GM13977 (cell line): ENCODE measurements around the gene ZMYND8.
"Not testable (repeated sequence)": the region's sequence is repeated elsewhere in the genome, so short reads cannot be mapped to it uniquely, and the experiment has no call there.

Experiments
- DNase-seq: peaks from one replicate; pipeline ENCODE4 v3.0.0; 2012; ENCODE audit warnings: low spot score
- CTCF ChIP-seq: IDR thresholded peaks from 2 replicates; pipeline ENCODE4 v1.5.1; 2012; ENCODE audit warnings: mild to moderate bottlenecking, control low read depth; ENCODE audit not compliant: insufficient read depth; ENCODE audit errors: extremely low read depth, missing control alignments
- in situ Hi-C: fragments of 300-500 bp; cut with MboI; formaldehyde crosslinking; loops from one replicate; pipeline ENCODE4 v1.12.0; 2022; ENCODE audit warnings: low sequenced_read_pairs, low pct_unique_long_range_greater_than_20kb, mixed read lengths, inconsistent platforms; ENCODE audit not compliant: unreplicated experiment

The ZMYND8 gene

GRCh38 chr20:47251154-47252020, 105.1 kb downstream of the ZMYND8 start:
- in situ Hi-C loops = no loop called here
- TF ChIP-seq CTCF = no peak
- no peak for DNase-seq

GRCh38 chr20:47250360-47250759, 106.1 kb downstream of the ZMYND8 start:
- in situ Hi-C loops = no loop called here
- TF ChIP-seq CTCF = no peak
- no peak for DNase-seq

DNA sequence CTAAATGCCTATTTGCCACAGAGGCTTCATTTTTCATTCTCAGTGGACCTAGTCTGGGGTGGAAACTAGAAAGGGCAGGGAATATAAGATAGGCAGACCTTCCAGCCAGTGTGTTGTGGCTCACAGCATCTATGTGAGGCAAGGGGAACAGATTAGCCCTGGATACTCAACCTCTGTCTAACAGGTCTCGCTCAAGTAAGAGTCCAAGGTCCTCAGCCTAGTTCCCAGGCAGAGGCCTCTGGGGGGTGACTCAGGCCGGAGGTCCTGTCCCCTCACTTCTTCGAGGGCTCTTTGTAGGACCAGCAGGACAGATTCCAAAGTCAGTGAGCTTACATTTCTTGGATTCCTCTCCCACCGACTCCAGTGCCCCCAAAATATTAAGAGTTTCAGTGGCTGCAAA, 106.6 kb downstream of the ZMYND8 start:
- in situ Hi-C loops = no loop called here
- no peak for DNase-seq
- TF ChIP-seq CTCF = no peak

GRCh38 chr20:47248448-47248966, 108.0 kb downstream of the ZMYND8 start:
- in situ Hi-C loops = no loop called here
- TF ChIP-seq CTCF = no peak
- no peak for DNase-seq

DNA sequence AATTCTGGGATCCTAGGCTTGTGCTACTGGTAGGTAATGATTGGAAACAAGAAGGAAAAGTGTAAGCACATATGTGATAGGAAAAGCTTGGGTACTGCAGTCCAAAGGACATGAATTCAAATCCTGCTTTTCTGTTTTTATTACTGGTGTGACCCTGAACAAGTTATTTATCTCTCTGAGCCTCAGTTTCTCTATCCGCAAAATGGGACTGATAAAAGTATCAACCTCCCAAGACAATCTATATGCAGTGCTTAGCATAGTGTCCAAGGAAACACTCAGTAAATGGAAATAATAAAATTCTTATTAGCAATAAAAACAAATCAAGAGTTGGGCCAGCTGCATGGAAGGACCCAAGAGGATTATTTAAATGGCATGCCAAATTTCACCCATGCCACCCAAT, 108.5 kb downstream of the ZMYND8 start:
- in situ Hi-C loops = no loop called here
- no peak for TF ChIP-seq CTCF
- no peak for DNase-seq

- in situ Hi-C loops = no loop called here
- TF ChIP-seq CTCF = no peak
- no peak for DNase-seq
These were observed 110.3 kb downstream of the ZMYND8 start for GRCh38 chr20:47246061-47246777.

- DNase-seq, in situ Hi-C loops: not testable (repeated sequence)
These were observed 111.3 kb downstream of the ZMYND8 start for GRCh38 chr20:47245166-47245565.
